ENCODE measurements around the gene NUDT12. TPM values are rescaled to one million over a fixed set of nuclear protein-coding genes. Genes with fewer than 3 reads are reported as not detected.

The NUDT12 gene
- total RNA-seq, 1 donor from 2014 or later: 49.8 TPM

DNA sequence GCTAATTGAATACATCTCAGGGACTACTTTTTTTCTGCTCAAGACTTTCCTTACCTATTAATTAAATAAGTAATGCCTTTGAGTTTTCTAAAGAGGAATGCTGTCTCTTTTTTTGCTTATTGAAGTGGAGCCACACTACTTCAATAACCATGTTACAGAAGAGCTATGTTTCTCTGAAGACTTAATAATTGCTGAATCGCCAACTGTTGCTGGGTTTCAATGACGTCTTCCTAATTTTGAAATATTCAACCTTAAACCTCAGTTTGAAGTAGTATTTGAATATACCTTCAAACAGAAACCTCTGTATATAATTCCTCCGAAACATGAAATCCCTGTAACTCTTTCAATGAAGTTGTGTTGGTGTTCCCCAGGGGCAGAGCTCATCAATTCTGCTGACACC, 21.0 kb downstream of the NUDT12 start:
- H3K27me3 Mint-ChIP-seq (ENCODE audit: insufficient read depth, low read depth): no peaks in the 10 kb centered on the region
- no peaks in the 10 kb centered on the region for H3K9me3 Mint-ChIP-seq
- H3K9ac ChIP-seq: no peak overlapping the region
- H3K4me1 ChIP-seq: no peaks in the 10 kb centered on the region
- H4K20me1 ChIP-seq (ENCODE audit: low read depth): no peaks in the 10 kb centered on the region
- H3K36me3 ChIP-seq: no peaks in the 10 kb centered on the region
- no peak overlapping the region for H3K4me2 ChIP-seq
- H3K9me3 ChIP-seq (ENCODE audit: low read depth): no peaks in the 10 kb centered on the region
- no peaks in the 10 kb centered on the region for H3K4me1 Mint-ChIP-seq
- no peak overlapping the region for H2AFZ ChIP-seq (replicated peaks)
- H3K36me3 Mint-ChIP-seq: no peaks in the 10 kb centered on the region
- no peak overlapping the region for H3K4me3 ChIP-seq
- no peak overlapping the region for H3K27ac Mint-ChIP-seq
- no peak for DNase-seq (ENCODE audit: low spot score)
- H3K79me2 ChIP-seq (ENCODE audit: low read depth): no peaks in the 10 kb centered on the region
- no peaks in the 10 kb centered on the region for H3F3A ChIP-seq (ENCODE audit: low read depth)
- no peak overlapping the region for H3K4me3 Mint-ChIP-seq
- no peak for TF ChIP-seq EZH2phosphoT487 (IDR thresholded peaks at IDR 0.05)
- no peak for TF ChIP-seq EZH2 (IDR thresholded peaks at IDR 0.05)
- TF ChIP-seq, protein P1, sequence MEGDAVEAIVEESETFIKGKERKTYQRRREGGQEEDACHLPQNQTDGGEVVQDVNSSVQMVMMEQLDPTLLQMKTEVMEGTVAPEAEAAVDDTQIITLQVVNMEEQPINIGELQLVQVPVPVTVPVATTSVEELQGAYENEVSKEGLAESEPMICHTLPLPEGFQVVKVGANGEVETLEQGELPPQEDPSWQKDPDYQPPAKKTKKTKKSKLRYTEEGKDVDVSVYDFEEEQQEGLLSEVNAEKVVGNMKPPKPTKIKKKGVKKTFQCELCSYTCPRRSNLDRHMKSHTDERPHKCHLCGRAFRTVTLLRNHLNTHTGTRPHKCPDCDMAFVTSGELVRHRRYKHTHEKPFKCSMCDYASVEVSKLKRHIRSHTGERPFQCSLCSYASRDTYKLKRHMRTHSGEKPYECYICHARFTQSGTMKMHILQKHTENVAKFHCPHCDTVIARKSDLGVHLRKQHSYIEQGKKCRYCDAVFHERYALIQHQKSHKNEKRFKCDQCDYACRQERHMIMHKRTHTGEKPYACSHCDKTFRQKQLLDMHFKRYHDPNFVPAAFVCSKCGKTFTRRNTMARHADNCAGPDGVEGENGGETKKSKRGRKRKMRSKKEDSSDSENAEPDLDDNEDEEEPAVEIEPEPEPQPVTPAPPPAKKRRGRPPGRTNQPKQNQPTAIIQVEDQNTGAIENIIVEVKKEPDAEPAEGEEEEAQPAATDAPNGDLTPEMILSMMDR (IDR thresholded peaks at IDR 0.05): no peak
- no peaks in the 10 kb centered on the region for H3K27me3 ChIP-seq
- H3K27ac ChIP-seq: no peak overlapping the region

DNA sequence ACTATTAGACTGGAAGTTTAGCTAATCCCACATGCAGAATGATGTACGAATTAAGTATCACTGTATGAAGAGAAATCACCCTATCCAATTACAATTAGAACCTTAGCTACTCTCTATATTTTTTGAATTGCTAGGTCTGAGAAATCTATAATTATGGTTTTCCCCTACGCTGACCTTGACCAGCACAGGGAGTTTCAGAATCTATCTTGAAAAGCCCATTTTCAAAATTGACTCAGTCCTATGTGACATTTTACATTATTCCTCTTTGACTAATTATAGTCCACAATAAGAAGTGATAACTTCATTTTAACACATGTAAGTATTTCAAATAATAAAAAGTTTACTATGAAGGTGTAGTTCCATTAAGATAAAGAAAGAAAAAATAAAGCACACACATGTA, 21.5 kb downstream of the NUDT12 start:
- Histone ChIP-seq H3K4me1 (no peaks in the 10 kb centered on the region), H3K9me3 (ENCODE audit: low read depth) (no peaks in the 10 kb centered on the region), H3K36me3 (no peaks in the 10 kb centered on the region), H3K79me2 (ENCODE audit: low read depth) (no peaks in the 10 kb centered on the region), H2AFZ (replicated peaks) (no peak overlapping the region), H3K4me2 (no peak overlapping the region), H3F3A (ENCODE audit: low read depth) (no peaks in the 10 kb centered on the region), H4K20me1 (ENCODE audit: low read depth) (no peaks in the 10 kb centered on the region), H3K27me3 (no peaks in the 10 kb centered on the region), H3K4me3 (no peak overlapping the region), H3K9ac (no peak overlapping the region), H3K27ac (no peak overlapping the region)
- Mint-ChIP-seq H3K4me3 (no peak overlapping the region), H3K36me3 (no peaks in the 10 kb centered on the region), H3K27me3 (ENCODE audit: insufficient read depth, low read depth) (no peaks in the 10 kb centered on the region), H3K27ac (no peak overlapping the region), H3K9me3 (no peaks in the 10 kb centered on the region), H3K4me1 (no peaks in the 10 kb centered on the region)
- DNase-seq (ENCODE audit: low spot score): no peak
- TF ChIP-seq, protein P1 (IDR thresholded peaks at IDR 0.05): no peak
- TF ChIP-seq EZH2phosphoT487 (IDR thresholded peaks at IDR 0.05): no peak
- TF ChIP-seq EZH2 (IDR thresholded peaks at IDR 0.05): no peak

DNA sequence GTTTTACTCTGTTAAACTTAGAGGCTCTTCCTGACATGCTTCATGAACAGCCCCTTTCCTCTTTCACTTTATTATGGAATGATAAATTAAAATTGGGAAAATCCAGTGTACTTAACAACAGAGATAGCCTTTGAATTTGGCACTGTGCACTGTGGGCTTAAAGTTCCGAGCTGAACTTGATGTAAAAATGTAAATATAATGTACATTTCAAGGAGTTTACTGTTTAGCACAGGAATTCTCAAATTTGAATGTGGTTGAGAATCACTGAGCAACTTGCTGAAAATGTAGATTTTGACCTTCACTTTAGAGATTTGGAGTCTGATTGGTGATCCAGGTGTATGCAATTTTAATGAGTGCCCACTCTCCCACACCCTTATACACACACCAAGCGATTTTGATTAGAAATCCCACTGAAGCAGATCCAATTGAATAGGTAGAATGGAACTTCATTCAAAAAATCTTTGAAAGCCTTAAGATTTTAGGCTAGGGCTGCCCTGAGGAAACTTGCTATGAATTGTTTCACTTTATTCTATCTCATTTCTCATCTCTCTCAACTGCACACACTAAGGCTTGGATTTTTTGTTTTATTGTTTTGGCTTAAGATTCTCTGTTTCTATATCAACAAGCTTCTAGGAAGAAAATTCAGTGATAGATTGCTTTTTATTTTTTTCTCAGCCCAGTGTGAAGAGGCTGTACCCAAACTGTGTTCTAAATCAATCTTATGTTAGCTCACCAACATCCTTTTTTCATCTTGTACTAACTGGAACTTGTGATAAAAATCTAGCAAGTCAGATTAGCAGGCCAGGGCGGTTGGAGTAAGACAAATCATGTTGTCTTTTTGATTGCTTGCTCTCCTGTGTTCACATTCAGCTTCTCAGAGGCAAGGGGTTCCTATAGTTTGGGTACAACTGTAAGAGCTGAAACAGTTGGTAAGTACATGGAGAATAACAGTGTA, 22.9 kb downstream of the NUDT12 start:
- Mint-ChIP-seq H3K27me3 (ENCODE audit: insufficient read depth, low read depth) (no peaks in the 10 kb centered on the region), H3K36me3 (no peaks in the 10 kb centered on the region), H3K4me1 (no peaks in the 10 kb centered on the region), H3K4me3 (no peak overlapping the region), H3K27ac (no peak overlapping the region), H3K9me3 (no peaks in the 10 kb centered on the region)
- no peak for TF ChIP-seq EZH2 (IDR thresholded peaks at IDR 0.05)
- TF ChIP-seq, protein P1 (IDR thresholded peaks at IDR 0.05): no peak
- no peak for DNase-seq (ENCODE audit: low spot score)
- Histone ChIP-seq H2AFZ (replicated peaks) (no peak overlapping the region), H3K9me3 (ENCODE audit: low read depth) (no peaks in the 10 kb centered on the region), H3F3A (ENCODE audit: low read depth) (no peaks in the 10 kb centered on the region), H3K4me2 (no peak overlapping the region), H4K20me1 (ENCODE audit: low read depth) (no peaks in the 10 kb centered on the region), H3K4me1 (no peaks in the 10 kb centered on the region), H3K36me3 (no peaks in the 10 kb centered on the region), H3K27me3 (no peaks in the 10 kb centered on the region), H3K9ac (no peak overlapping the region), H3K4me3 (no peak overlapping the region), H3K79me2 (ENCODE audit: low read depth) (no peaks in the 10 kb centered on the region), H3K27ac (no peak overlapping the region)
